ENCODE data around the gene FAT1. TPM values are rescaled to one million over a fixed set of nuclear protein-coding genes. Genes with fewer than 3 reads are reported as not detected.

FAT1 gene
- total and polyA plus RNA-seq, 2 donors (not counting 1 experiment from before 2014, with no cell fraction given), result 0.07 to 0.15 TPM

DNA sequence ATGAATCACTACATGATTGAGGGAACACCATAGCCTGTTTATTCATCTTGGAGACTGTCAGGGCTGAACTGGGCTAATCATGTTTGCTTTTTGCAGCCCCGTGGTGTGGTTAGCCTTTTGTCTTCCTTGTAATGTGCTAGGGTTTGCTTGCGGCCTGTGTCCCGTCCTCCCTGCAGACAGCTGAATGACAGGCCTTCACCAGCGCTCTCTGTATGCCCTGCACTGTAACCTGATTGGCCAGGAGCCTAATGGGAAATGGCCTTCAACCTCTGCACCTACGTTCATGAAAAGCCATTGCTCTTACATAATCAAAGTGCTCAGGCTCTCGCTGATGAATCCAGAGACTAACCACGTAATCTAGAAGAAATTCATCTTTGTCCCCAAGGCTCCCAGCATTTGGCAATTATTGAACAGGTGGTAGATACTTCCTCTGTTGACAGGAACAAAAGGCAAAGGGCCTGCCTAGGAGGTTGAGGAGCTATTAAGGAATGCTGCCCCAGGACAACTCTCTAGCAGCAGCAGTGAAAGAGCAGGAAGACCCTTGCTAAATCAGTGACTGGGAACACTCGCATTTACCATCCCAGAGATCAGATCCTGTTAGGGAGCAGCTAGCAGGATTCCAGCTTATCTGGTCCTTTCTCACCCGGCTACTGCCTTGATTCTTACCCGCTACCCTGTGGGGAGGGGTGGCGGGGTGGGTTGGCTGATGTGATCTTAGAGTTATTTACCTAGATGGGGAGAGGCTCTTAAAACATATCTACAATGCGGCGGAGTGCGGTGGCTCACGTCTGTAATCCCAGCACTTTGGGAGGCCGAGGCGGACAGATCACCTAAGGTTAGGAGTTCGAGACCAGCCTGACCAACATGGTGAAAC, 42.3 kb upstream of the FAT1 start:
- 82% methylated on average over 14 of the region's 18 CpGs for WGBS (ENCODE audit: insufficient coverage)
- CTCF ChIA-PET, result no interaction called here
- intact Hi-C loops (cut with micrococcal nuclease), result no loop called here

DNA sequence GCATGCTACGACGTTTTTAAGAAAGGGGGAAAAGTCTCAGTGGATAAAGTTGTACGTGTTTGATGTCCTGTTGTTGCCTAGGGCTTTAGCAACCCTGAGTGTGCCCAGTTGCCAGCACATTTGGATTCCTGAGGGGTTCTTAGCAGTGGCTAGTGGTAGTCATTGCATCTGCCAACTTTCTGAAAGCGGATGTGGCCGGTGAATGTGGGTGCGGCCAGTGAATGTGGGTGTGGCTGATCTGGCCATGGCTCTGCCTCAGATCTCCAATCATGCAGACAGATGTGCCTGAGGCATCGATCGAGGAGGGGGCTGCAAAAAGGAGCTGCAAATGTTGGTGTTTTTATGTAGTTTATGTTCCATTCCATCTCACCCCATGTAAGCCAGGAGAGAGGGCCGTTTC, 41.5 kb upstream of the FAT1 start:
- no peaks in the 10 kb centered on the region for H3K27me3 Mint-ChIP-seq
- H4K20me1 ChIP-seq (ENCODE audit: control insufficient read depth, insufficient read depth, low read length, poor library complexity, severe bottlenecking), result no peaks in the 10 kb centered on the region
- H3K4me1 ChIP-seq (ENCODE audit: control insufficient read depth in 2 of 2, insufficient read depth in 2 of 2, low read length in 2 of 2), result no peaks in the 10 kb centered on the region
- H3K4me3 Mint-ChIP-seq, result no peak overlapping the region
- H3K9me3 ChIP-seq (ENCODE audit: control extremely low read depth in 1 of 3, control insufficient read depth in 2 of 3, insufficient read depth in 1 of 3, low read length in 2 of 3), result peaks cover 0 to 8% (median 0%) of the 10 kb centered on the region in 3 donors
- H3K9ac ChIP-seq (ENCODE audit: low read length), result no peak overlapping the region
- H3K9me3 Mint-ChIP-seq (ENCODE audit: insufficient read depth), result peaks cover 6% of the 10 kb centered on the region
- no peaks in the 10 kb centered on the region for H3K27me3 ChIP-seq (replicated peaks in 1 of 4; ENCODE audit: control extremely low read depth in 1 of 4, control insufficient read depth in 3 of 4, insufficient read depth in 4 of 4, low read length in 3 of 4)
- no peaks in the 10 kb centered on the region for H3K36me3 ChIP-seq (replicated peaks in 1 of 2; ENCODE audit: control extremely low read depth in 1 of 2, control insufficient read depth in 1 of 2, extremely low read depth in 1 of 2, insufficient read depth in 2 of 2, low read length in 1 of 2)
- ChIA-PET POLR2A (no interaction called here), CTCF (no interaction called here)
- DNase-seq, result no peak
- no peak overlapping the region for H3K27ac Mint-ChIP-seq
- no peak overlapping the region for H3K27ac ChIP-seq (ENCODE audit: low read length in 2 of 2)
- intact Hi-C loops (cut with micrococcal nuclease), result no loop called here
- no peak for ATAC-seq (ENCODE audit: low read depth)
- TF ChIP-seq, protein P1, sequence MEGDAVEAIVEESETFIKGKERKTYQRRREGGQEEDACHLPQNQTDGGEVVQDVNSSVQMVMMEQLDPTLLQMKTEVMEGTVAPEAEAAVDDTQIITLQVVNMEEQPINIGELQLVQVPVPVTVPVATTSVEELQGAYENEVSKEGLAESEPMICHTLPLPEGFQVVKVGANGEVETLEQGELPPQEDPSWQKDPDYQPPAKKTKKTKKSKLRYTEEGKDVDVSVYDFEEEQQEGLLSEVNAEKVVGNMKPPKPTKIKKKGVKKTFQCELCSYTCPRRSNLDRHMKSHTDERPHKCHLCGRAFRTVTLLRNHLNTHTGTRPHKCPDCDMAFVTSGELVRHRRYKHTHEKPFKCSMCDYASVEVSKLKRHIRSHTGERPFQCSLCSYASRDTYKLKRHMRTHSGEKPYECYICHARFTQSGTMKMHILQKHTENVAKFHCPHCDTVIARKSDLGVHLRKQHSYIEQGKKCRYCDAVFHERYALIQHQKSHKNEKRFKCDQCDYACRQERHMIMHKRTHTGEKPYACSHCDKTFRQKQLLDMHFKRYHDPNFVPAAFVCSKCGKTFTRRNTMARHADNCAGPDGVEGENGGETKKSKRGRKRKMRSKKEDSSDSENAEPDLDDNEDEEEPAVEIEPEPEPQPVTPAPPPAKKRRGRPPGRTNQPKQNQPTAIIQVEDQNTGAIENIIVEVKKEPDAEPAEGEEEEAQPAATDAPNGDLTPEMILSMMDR (IDR thresholded peaks at IDR 0.05), result no peak
- TF ChIP-seq EZH2 (IDR thresholded peaks at IDR 0.05; ENCODE audit: borderline replicate concordance, insufficient read depth, low read depth, low read length, poor library complexity, severe bottlenecking), result no peak
- whole genome bisulfite sequencing (ENCODE audit: insufficient coverage), result 95% methylated on average over 6 of the region's 9 CpGs
- no peak overlapping the region for H3K4me2 ChIP-seq (replicated peaks; ENCODE audit: low read depth, low read length, poor library complexity, severe bottlenecking)
- no peak overlapping the region for H3K4me3 ChIP-seq (ENCODE audit: control extremely low read depth in 1 of 5, extremely low read depth in 1 of 5, insufficient read depth in 1 of 5, low read depth in 2 of 5, low read length in 4 of 5)
- no peak overlapping the region for H2AFZ ChIP-seq (ENCODE audit: insufficient read depth, low read depth, low read length, poor library complexity, severe bottlenecking)
- H3K79me2 ChIP-seq (ENCODE audit: control insufficient read depth, insufficient read depth, low read length), result no peaks in the 10 kb centered on the region
- no peaks in the 10 kb centered on the region for H3K4me1 Mint-ChIP-seq

More for the DNA sequence above, 42.3 kb upstream of the FAT1 start:
- H3K27ac Mint-ChIP-seq, result no peak overlapping the region
- POLR2A ChIA-PET, result no interaction called here
- Histone ChIP-seq H3K4me1 (ENCODE audit: control insufficient read depth in 2 of 2, insufficient read depth in 2 of 2, low read length in 2 of 2) (no peaks in the 10 kb centered on the region), H3K36me3 (replicated peaks in 1 of 2; ENCODE audit: control extremely low read depth in 1 of 2, control insufficient read depth in 1 of 2, extremely low read depth in 1 of 2, insufficient read depth in 2 of 2, low read length in 1 of 2) (no peaks in the 10 kb centered on the region), H3K27ac (ENCODE audit: low read length in 2 of 2) (no peak overlapping the region), H3K4me2 (replicated peaks; ENCODE audit: low read depth, low read length, poor library complexity, severe bottlenecking) (no peak overlapping the region), H4K20me1 (ENCODE audit: control insufficient read depth, insufficient read depth, low read length, poor library complexity, severe bottlenecking) (no peaks in the 10 kb centered on the region), H3K4me3 (ENCODE audit: control extremely low read depth in 1 of 5, extremely low read depth in 1 of 5, insufficient read depth in 1 of 5, low read depth in 2 of 5, low read length in 4 of 5) (no peak overlapping the region), H3K9me3 (ENCODE audit: control extremely low read depth in 1 of 3, control insufficient read depth in 2 of 3, insufficient read depth in 1 of 3, low read length in 2 of 3) (peaks cover 0 to 8% (median 0%) of the 10 kb centered on the region in 3 donors), H3K27me3 (replicated peaks in 1 of 4; ENCODE audit: control extremely low read depth in 1 of 4, control insufficient read depth in 3 of 4, insufficient read depth in 4 of 4, low read length in 3 of 4) (no peaks in the 10 kb centered on the region), H3K9ac (ENCODE audit: low read length) (no peak overlapping the region), H2AFZ (ENCODE audit: insufficient read depth, low read depth, low read length, poor library complexity, severe bottlenecking) (no peak overlapping the region), H3K79me2 (ENCODE audit: control insufficient read depth, insufficient read depth, low read length) (no peaks in the 10 kb centered on the region)
- no peak for ATAC-seq (ENCODE audit: low read depth)
- DNase-seq, result no peak
- no peaks in the 10 kb centered on the region for H3K27me3 Mint-ChIP-seq
- no peak for TF ChIP-seq EZH2 (IDR thresholded peaks at IDR 0.05; ENCODE audit: borderline replicate concordance, insufficient read depth, low read depth, low read length, poor library complexity, severe bottlenecking)
- TF ChIP-seq, protein P1 (IDR thresholded peaks at IDR 0.05), result no peak
- H3K4me1 Mint-ChIP-seq, result no peaks in the 10 kb centered on the region
- no peak overlapping the region for H3K4me3 Mint-ChIP-seq
- peaks cover 6% of the 10 kb centered on the region for H3K9me3 Mint-ChIP-seq (ENCODE audit: insufficient read depth)
